Mesendoderm (in vitro differentiated cells): ENCODE data around the gene FIGNL2.

Experiments used
- DNase-seq: peaks from one replicate; pipeline ENCODE4 v3.0.0; 2013
- H2AK5ac ChIP-seq: 2 replicates; pipeline ENCODE4 v1.6.1; 2013; ENCODE audit warnings: low read length, inconsistent platforms
- H2BK120ac ChIP-seq: 2 replicates; pipeline ENCODE4 v1.6.1; 2013; ENCODE audit warnings: low read depth, mild to moderate bottlenecking, low read length, moderate library complexity, mixed read lengths
- H2BK15ac ChIP-seq: replicated peaks from 2 replicates; pipeline ENCODE4 v1.6.1; 2013; ENCODE audit warnings: low read depth, mild to moderate bottlenecking, moderate library complexity
- H2BK5ac ChIP-seq: 2 replicates; pipeline ENCODE4 v1.6.1; 2013; ENCODE audit warnings: low read length, inconsistent platforms
- H3K18ac ChIP-seq: 2 replicates; pipeline ENCODE4 v1.6.1; 2013; ENCODE audit warnings: mild to moderate bottlenecking, low read length, mixed read lengths
- H3K23ac ChIP-seq: one replicate; pipeline ENCODE4 v1.6.1; 2013; ENCODE audit warnings: low read length
- H3K27ac ChIP-seq: 2 replicates; pipeline ENCODE4 v1.5.1; 2013; ENCODE audit warnings: low read depth, mild to moderate bottlenecking, inconsistent platforms, low read length, moderate library complexity
- H3K27me3 ChIP-seq: 2 replicates; pipeline ENCODE4 v1.6.1; 2013; ENCODE audit warnings: low read length, control low read depth, mild to moderate bottlenecking, inconsistent platforms; ENCODE audit not compliant: insufficient read depth, poor library complexity
- H3K36me3 ChIP-seq: 2 replicates; pipeline ENCODE4 v1.6.1; 2013; ENCODE audit warnings: low read length, inconsistent platforms; ENCODE audit not compliant: control insufficient read depth, insufficient read depth
- H3K4ac ChIP-seq: one replicate; pipeline ENCODE4 v1.6.1; 2013; ENCODE audit warnings: low read depth, mild to moderate bottlenecking, low read length, moderate library complexity
- H3K4me1 ChIP-seq: 2 replicates; pipeline ENCODE4 v1.6.1; 2013; ENCODE audit warnings: low read depth, low read length, inconsistent platforms; ENCODE audit not compliant: control insufficient read depth
- H3K4me2 ChIP-seq: 2 replicates; pipeline ENCODE4 v1.6.1; 2013; ENCODE audit warnings: low read length
- H3K4me3 ChIP-seq: 2 replicates; pipeline ENCODE4 v1.5.1; 2013; ENCODE audit warnings: mild to moderate bottlenecking, low read length
- H3K56ac ChIP-seq: one replicate; pipeline ENCODE4 v1.6.1; 2013; ENCODE audit warnings: low read length
- H3K79me1 ChIP-seq: 2 replicates; pipeline ENCODE4 v1.6.1; 2013; ENCODE audit warnings: low read length, inconsistent platforms
- H3K79me2 ChIP-seq: 2 replicates; pipeline ENCODE4 v1.6.1; 2013; ENCODE audit warnings: mild to moderate bottlenecking, low read length; ENCODE audit not compliant: control insufficient read depth, insufficient read depth
- H3K9ac ChIP-seq: 2 replicates; pipeline ENCODE4 v1.6.1; 2013; ENCODE audit warnings: low read length, inconsistent platforms
- H4K5ac ChIP-seq: one replicate; pipeline ENCODE4 v1.6.1; 2013; ENCODE audit warnings: low read length
- H4K8ac ChIP-seq: one replicate; pipeline ENCODE4 v1.6.1; 2013; ENCODE audit warnings: low read depth, mild to moderate bottlenecking, control low read depth, low read length, moderate library complexity
- WGBS: extraction: QIAGEN DNeasy Blood & Tissue Kit; methylation state at CpG from one replicate; pipeline ENCODE4 v1.1.7; 2013; ENCODE audit warnings: low lambda C conversion rate, missing lambda C conversion rate; ENCODE audit not compliant: insufficient coverage; ENCODE audit errors: extremely low coverage; 5-methylcytosine and 5-hydroxymethylcytosine counted together

FIGNL2 gene

GRCh38 chr12:51785906-51786305, 62.6 kb downstream of the FIGNL2 start:
- no peak overlapping the region for H4K8ac ChIP-seq
- H2AK5ac ChIP-seq: no peak overlapping the region
- no peaks in the 10 kb centered on the region for H3K4me1 ChIP-seq
- H3K56ac ChIP-seq: no peak overlapping the region
- H3K18ac ChIP-seq: no peak overlapping the region
- H3K9ac ChIP-seq: no peak overlapping the region
- H3K79me2 ChIP-seq: no peaks in the 10 kb centered on the region
- H2BK5ac ChIP-seq: no peak overlapping the region
- H3K27me3 ChIP-seq: no peaks in the 10 kb centered on the region
- H3K23ac ChIP-seq: no peak overlapping the region
- no peak overlapping the region for H3K27ac ChIP-seq
- H3K4me2 ChIP-seq: no peak overlapping the region
- WGBS: no CpG with 5 or more reads among the region's 2 CpGs
- H3K4ac ChIP-seq: no peak overlapping the region
- H4K5ac ChIP-seq: no peak overlapping the region
- DNase-seq: no peak
- H3K36me3 ChIP-seq: no peaks in the 10 kb centered on the region
- H3K79me1 ChIP-seq: no peaks in the 10 kb centered on the region
- no peak overlapping the region for H2BK15ac ChIP-seq
- H3K4me3 ChIP-seq: no peak overlapping the region
- H2BK120ac ChIP-seq: no peak overlapping the region

DNA sequence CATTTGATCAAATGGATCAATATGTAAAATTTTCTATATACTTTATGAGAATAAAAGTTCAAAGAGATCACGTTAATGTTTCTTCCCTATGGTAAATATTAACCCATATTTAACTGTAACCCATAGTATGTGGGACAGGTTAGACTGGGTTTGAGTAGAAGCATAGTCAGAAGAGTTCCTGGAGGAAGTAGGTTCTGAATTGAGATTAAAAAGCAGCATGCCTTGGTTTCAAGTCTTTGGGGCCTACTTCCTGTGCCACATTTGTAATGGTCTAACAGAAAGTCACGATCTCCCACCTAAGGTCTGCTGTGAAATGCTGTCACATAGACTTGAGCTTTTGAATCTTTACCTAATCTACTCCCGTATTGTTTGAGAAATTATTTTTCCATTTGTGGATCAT, 63.8 kb downstream of the FIGNL2 start:
- Histone ChIP-seq H3K4me3 (no peak overlapping the region), H3K27ac (no peak overlapping the region), H2BK120ac (no peak overlapping the region), H3K18ac (no peak overlapping the region), H3K4me2 (no peak overlapping the region), H2BK15ac (no peak overlapping the region), H2BK5ac (no peak overlapping the region), H3K79me2 (no peaks in the 10 kb centered on the region), H3K9ac (no peak overlapping the region), H3K23ac (no peak overlapping the region), H3K4me1 (no peaks in the 10 kb centered on the region), H4K5ac (no peak overlapping the region), H3K36me3 (no peaks in the 10 kb centered on the region), H3K79me1 (no peaks in the 10 kb centered on the region), H4K8ac (no peak overlapping the region), H2AK5ac (no peak overlapping the region), H3K27me3 (no peaks in the 10 kb centered on the region), H3K56ac (no peak overlapping the region), H3K4ac (no peak overlapping the region)
- no peak for DNase-seq
- no CpG with 5 or more reads among the region's 3 CpGs for WGBS

- no peak overlapping the region for H3K56ac ChIP-seq
- H3K4me1 ChIP-seq: no peaks in the 10 kb centered on the region
- H3K18ac ChIP-seq: no peak overlapping the region
- H2BK120ac ChIP-seq: no peak overlapping the region
- WGBS: no CpG with 5 or more reads among the region's 5 CpGs
- H3K27me3 ChIP-seq: no peaks in the 10 kb centered on the region
- H3K79me1 ChIP-seq: no peaks in the 10 kb centered on the region
- no peak overlapping the region for H3K4me3 ChIP-seq
- no peaks in the 10 kb centered on the region for H3K36me3 ChIP-seq
- H3K4ac ChIP-seq: no peak overlapping the region
- H3K79me2 ChIP-seq: no peaks in the 10 kb centered on the region
- H4K5ac ChIP-seq: no peak overlapping the region
- H2AK5ac ChIP-seq: no peak overlapping the region
- H3K27ac ChIP-seq: no peak overlapping the region
- H3K4me2 ChIP-seq: no peak overlapping the region
- DNase-seq: no peak
- no peak overlapping the region for H4K8ac ChIP-seq
- no peak overlapping the region for H2BK15ac ChIP-seq
- H3K9ac ChIP-seq: no peak overlapping the region
- H2BK5ac ChIP-seq: no peak overlapping the region
- H3K23ac ChIP-seq: no peak overlapping the region
Measured at GRCh38 chr12:51779876-51780275, 68.6 kb downstream of the FIGNL2 start.

GRCh38 chr12:51777973-51778372, 70.5 kb downstream of the FIGNL2 start:
- no peak overlapping the region for H2AK5ac ChIP-seq
- no peaks in the 10 kb centered on the region for H3K36me3 ChIP-seq
- H3K27ac ChIP-seq: no peak overlapping the region
- no peak overlapping the region for H2BK120ac ChIP-seq
- no peak overlapping the region for H3K4me3 ChIP-seq
- H3K56ac ChIP-seq: no peak overlapping the region
- no peak overlapping the region for H3K18ac ChIP-seq
- no peaks in the 10 kb centered on the region for H3K27me3 ChIP-seq
- H3K4me1 ChIP-seq: no peaks in the 10 kb centered on the region
- no peaks in the 10 kb centered on the region for H3K79me2 ChIP-seq
- no peak overlapping the region for H3K4me2 ChIP-seq
- no peak overlapping the region for H4K5ac ChIP-seq
- H3K23ac ChIP-seq: no peak overlapping the region
- no peak overlapping the region for H2BK15ac ChIP-seq
- no peaks in the 10 kb centered on the region for H3K79me1 ChIP-seq
- no peak overlapping the region for H4K8ac ChIP-seq
- H3K4ac ChIP-seq: no peak overlapping the region
- no peak overlapping the region for H3K9ac ChIP-seq
- DNase-seq: no peak
- no CpG with 5 or more reads among the region's 3 CpGs for WGBS
- H2BK5ac ChIP-seq: no peak overlapping the region

- WGBS: no CpG with 5 or more reads among the region's 2 CpGs
- Histone ChIP-seq H3K79me1 (no peaks in the 10 kb centered on the region), H2BK15ac (no peak overlapping the region), H3K4me1 (no peaks in the 10 kb centered on the region), H3K56ac (no peak overlapping the region), H3K23ac (no peak overlapping the region), H2BK5ac (no peak overlapping the region), H3K27me3 (no peaks in the 10 kb centered on the region), H3K4ac (no peak overlapping the region), H2AK5ac (no peak overlapping the region), H3K27ac (no peak overlapping the region), H3K9ac (no peak overlapping the region), H2BK120ac (no peak overlapping the region), H4K8ac (no peak overlapping the region), H3K18ac (no peak overlapping the region), H3K79me2 (no peaks in the 10 kb centered on the region), H3K36me3 (no peaks in the 10 kb centered on the region), H4K5ac (no peak overlapping the region), H3K4me3 (no peak overlapping the region), H3K4me2 (no peak overlapping the region)
- peak; percentile 83 for DNase-seq
Measured at GRCh38 chr12:51777457-51777856, 71.1 kb downstream of the FIGNL2 start.

- no peak overlapping the region for H3K56ac ChIP-seq
- H3K27ac ChIP-seq: no peak overlapping the region
- no peak overlapping the region for H3K18ac ChIP-seq
- H3K4me3 ChIP-seq: no peak overlapping the region
- no peaks in the 10 kb centered on the region for H3K27me3 ChIP-seq
- no CpG with 5 or more reads among the region's 2 CpGs for WGBS
- H3K79me2 ChIP-seq: no peaks in the 10 kb centered on the region
- no peak overlapping the region for H4K8ac ChIP-seq
- no peak overlapping the region for H3K4me2 ChIP-seq
- H2BK15ac ChIP-seq: no peak overlapping the region
- no peak overlapping the region for H2BK120ac ChIP-seq
- H3K9ac ChIP-seq: no peak overlapping the region
- H4K5ac ChIP-seq: no peak overlapping the region
- H3K4me1 ChIP-seq: no peaks in the 10 kb centered on the region
- no peak overlapping the region for H2AK5ac ChIP-seq
- no peaks in the 10 kb centered on the region for H3K36me3 ChIP-seq
- H2BK5ac ChIP-seq: no peak overlapping the region
- H3K23ac ChIP-seq: no peak overlapping the region
- no peaks in the 10 kb centered on the region for H3K79me1 ChIP-seq
- no peak for DNase-seq
- H3K4ac ChIP-seq: no peak overlapping the region
Measured at GRCh38 chr12:51774933-51775332, 73.6 kb downstream of the FIGNL2 start.
